NCI-H128 (cell line): ENCODE results near the gene COL18A1.

Experiments
- DNase-seq: peaks from one replicate; lab custom pipeline; 2025; ENCODE audit not compliant: unreplicated experiment; lab: John Stamatoyannopoulos, UW

Gene COL18A1

GRCh38 chr21:45504021-45504515 lies 99.1 kb downstream of the COL18A1 start:
- no peak for DNase-seq

- no peak for DNase-seq
Observed at GRCh38 chr21:45504516-45505415, 99.8 kb downstream of the COL18A1 start.

GRCh38 chr21:45505416-45506021 lies 100.6 kb downstream of the COL18A1 start:
- no peak for DNase-seq

- no peak for DNase-seq
Observed at GRCh38 chr21:45506241-45506817, 101.4 kb downstream of the COL18A1 start.

GRCh38 chr21:45506836-45507522 lies 102.0 kb downstream of the COL18A1 start:
- DNase-seq, result no peak

- no peak for DNase-seq
Observed at GRCh38 chr21:45507523-45507875, 102.5 kb downstream of the COL18A1 start.

GRCh38 chr21:45507888-45508508 lies 103.0 kb downstream of the COL18A1 start:
- no peak for DNase-seq

GRCh38 chr21:45508607-45509565 lies 103.9 kb downstream of the COL18A1 start:
- DNase-seq, result no peak

GRCh38 chr21:45509566-45510465 lies 104.9 kb downstream of the COL18A1 start:
- DNase-seq, result no peak

GRCh38 chr21:45510466-45510955 lies 105.5 kb downstream of the COL18A1 start:
- DNase-seq, result no peak

GRCh38 chr21:45511007-45511406 lies 106.0 kb downstream of the COL18A1 start:
- no peak for DNase-seq

GRCh38 chr21:45511661-45512431 lies 106.9 kb downstream of the COL18A1 start:
- DNase-seq, result no peak

GRCh38 chr21:45512626-45513002 lies 107.6 kb downstream of the COL18A1 start:
- DNase-seq, result no peak

GRCh38 chr21:45513003-45513717 lies 108.2 kb downstream of the COL18A1 start:
- DNase-seq, result no peak

GRCh38 chr21:45513741-45514310 lies 108.9 kb downstream of the COL18A1 start:
- no peak for DNase-seq

- no peak for DNase-seq
Observed at GRCh38 chr21:45514311-45515021, 109.5 kb downstream of the COL18A1 start.
